ENCODE measurements around the gene MAFB.
A peak's percentile ranks its signal among the peaks of the same experiment; 100 is the strongest.

The MAFB gene

GRCh38 chr20:40702504-40702903 lies 13.5 kb upstream of the MAFB start:
- DNase-seq (ENCODE audit: low spot score) = no peak

GRCh38 chr20:40698744-40699143 lies 9.7 kb upstream of the MAFB start:
- no peak for DNase-seq (ENCODE audit: low spot score)

GRCh38 chr20:40698281-40698680 lies 9.2 kb upstream of the MAFB start:
- no peak for DNase-seq (ENCODE audit: low spot score)

- DNase-seq (ENCODE audit: low spot score) = no peak
Observed at GRCh38 chr20:40697541-40697940, 8.5 kb upstream of the MAFB start.

- DNase-seq (ENCODE audit: low spot score) = no peak
Observed at GRCh38 chr20:40695214-40695613, 6.2 kb upstream of the MAFB start.

- DNase-seq (ENCODE audit: low spot score) = no peak
Observed at GRCh38 chr20:40694246-40694645, 5.2 kb upstream of the MAFB start.

GRCh38 chr20:40692240-40693011 lies 3.4 kb upstream of the MAFB start:
- DNase-seq (ENCODE audit: low spot score) = no peak

- no peak for DNase-seq (ENCODE audit: low spot score)
Observed at GRCh38 chr20:40691566-40692239, 2.7 kb upstream of the MAFB start.

- no peak for DNase-seq (ENCODE audit: low spot score)
Observed at GRCh38 chr20:40690836-40691565, 2.0 kb upstream of the MAFB start.

- DNase-seq (ENCODE audit: low spot score) = peak; percentile 91
Observed at GRCh38 chr20:40689943-40690835, 1.2 kb upstream of the MAFB start.

GRCh38 chr20:40688129-40689099 lies 622 bp downstream of the MAFB start:
- DNase-seq (ENCODE audit: low spot score) = peak; percentile 46

GRCh38 chr20:40687384-40688128 lies 1.5 kb downstream of the MAFB start:
- peak; percentile 55 for DNase-seq (ENCODE audit: low spot score)

GRCh38 chr20:40686893-40687292 lies 2.1 kb downstream of the MAFB start:
- DNase-seq (ENCODE audit: low spot score) = no peak

GRCh38 chr20:40686434-40686882 lies 2.6 kb downstream of the MAFB start:
- DNase-seq (ENCODE audit: low spot score) = no peak

- no peak for DNase-seq (ENCODE audit: low spot score)
Observed at GRCh38 chr20:40685349-40685748, 3.7 kb downstream of the MAFB start.

- no peak for DNase-seq (ENCODE audit: low spot score)
Observed at GRCh38 chr20:40683894-40684268, 5.2 kb downstream of the MAFB start.

- DNase-seq (ENCODE audit: low spot score) = no peak
Observed at GRCh38 chr20:40683221-40683893, 5.7 kb downstream of the MAFB start.

GRCh38 chr20:40682104-40682981 lies 6.7 kb downstream of the MAFB start:
- DNase-seq (ENCODE audit: low spot score) = no peak

Data from SW480 (cell line).